NCI-H748 (cell line): Measurements from ENCODE around the gene PELI1.

Experiments used
- DNase-seq: peaks from one replicate; lab custom pipeline; 2025; ENCODE audit not compliant: unreplicated experiment; lab: John Stamatoyannopoulos, UW

The PELI1 gene

GRCh38 chr2:64157792-64158191, 13.6 kb upstream of the PELI1 start:
- DNase-seq: no peak

DNA sequence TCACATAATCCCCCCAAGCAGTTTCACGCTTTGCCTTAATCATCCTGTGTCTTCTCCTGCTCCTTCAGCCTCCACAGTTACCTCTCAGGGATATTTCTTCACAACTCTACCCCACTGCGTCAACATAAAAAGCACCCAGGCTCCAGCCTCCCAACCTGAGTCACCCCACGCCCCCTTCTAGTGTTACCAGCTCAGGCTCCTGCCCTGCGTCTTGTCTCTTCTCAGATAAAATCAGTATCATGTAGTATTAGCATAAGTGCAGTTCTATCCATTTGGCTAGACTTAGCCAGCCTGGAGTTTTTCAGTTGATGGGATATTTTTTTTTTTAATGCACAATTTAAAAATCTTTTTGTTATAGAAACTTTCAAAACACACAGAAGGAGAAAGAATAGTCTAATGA, 9.6 kb upstream of the PELI1 start:
- DNase-seq: no peak

GRCh38 chr2:64151476-64151875, 7.3 kb upstream of the PELI1 start:
- DNase-seq: no peak

GRCh38 chr2:64145714-64146113, 1.5 kb upstream of the PELI1 start:
- no peak for DNase-seq

DNA sequence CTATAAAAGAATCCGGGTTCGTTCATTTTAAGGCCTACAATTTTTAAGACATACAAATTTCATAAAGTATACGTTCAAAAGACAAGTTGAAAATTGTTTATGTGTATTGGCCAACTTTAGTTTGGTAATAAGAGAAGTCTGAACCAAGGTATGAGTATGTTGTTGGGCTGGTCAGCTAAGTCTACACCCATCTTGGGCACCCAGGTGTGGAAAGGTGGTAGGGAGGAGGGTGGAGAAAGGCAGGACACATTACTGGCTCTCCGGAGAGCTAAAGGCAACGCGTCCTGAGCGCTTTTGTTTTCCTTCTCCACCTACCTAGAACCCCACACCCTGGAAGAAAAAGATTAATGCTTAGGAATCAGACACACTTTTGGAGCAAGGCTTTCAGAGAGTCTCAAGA, 899 bp upstream of the PELI1 start:
- no peak for DNase-seq

DNA sequence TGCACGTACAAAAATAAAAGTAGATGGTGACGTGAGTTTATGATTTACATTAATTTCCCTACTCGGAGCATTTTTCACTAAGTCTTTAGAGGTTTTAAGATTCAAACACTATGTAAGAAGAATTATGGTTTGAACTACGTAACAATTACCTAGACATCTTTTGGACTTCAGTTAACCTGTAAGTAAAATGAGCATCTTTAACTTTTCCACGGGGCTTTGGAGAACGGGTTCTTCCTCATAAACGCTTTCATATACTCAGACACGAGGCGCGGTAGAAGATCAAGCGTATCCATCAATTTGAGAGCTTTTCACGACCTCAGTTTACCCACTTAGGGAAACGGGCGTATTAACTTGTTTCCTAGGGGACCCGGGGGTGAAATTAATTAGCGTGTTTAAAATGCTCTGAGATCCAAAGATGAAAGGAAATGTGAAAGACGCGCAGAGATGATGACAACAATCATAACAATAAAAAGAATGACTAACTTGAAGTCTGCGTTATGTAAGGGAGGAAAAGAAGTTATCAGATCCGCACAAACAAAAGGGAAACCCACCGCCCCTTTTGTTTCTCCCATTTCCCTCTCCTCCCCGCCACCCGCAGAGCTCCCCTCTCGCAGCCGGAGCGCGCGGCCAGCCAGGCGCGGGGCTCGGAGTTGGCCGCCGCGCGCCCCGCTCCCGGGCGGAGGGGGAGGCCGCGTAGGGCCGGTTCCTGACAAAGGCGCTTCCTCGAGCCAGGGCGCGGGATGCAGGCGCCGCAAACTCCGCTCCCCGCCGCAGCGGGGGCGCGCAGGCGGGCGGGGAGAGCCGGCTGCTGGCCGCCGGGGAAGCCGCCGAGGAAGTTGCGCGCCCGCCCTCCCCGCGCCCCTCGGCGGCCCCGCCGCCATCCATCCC, 807 bp downstream of the PELI1 start:
- DNase-seq: peak; percentile 64

- DNase-seq: no peak
Observed at GRCh38 chr2:64142741-64143168, 1.5 kb downstream of the PELI1 start.

GRCh38 chr2:64141674-64142405, 2.4 kb downstream of the PELI1 start:
- DNase-seq: no peak

DNA sequence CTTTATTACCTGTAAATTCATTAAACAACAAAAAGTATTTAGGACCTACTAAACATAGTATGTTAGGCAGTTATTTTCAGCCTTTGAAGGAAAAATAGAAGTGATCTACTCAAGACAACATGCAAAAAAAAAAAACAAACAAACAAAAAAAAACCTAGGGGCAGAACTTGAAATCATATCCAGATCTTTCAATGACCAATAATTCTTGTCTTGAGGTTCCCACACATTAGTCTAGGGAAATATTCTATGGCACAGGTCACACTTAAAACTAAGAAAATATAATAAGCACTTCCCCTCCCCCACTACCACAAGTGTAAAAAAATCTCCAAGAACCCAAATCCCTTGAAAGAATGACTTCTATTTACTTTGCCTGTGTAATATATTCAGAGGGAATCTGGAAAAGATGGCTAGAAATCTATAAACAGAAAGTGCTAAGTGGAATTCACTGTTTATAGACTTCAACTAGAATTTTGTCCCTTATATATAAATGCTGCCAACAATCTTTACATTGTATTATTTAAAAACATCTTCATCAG, 3.5 kb downstream of the PELI1 start:
- DNase-seq: no peak

- DNase-seq: no peak
Observed at GRCh38 chr2:64139956-64140355, 4.3 kb downstream of the PELI1 start.

- DNase-seq: no peak
Observed at GRCh38 chr2:64137996-64138395, 6.2 kb downstream of the PELI1 start.

DNA sequence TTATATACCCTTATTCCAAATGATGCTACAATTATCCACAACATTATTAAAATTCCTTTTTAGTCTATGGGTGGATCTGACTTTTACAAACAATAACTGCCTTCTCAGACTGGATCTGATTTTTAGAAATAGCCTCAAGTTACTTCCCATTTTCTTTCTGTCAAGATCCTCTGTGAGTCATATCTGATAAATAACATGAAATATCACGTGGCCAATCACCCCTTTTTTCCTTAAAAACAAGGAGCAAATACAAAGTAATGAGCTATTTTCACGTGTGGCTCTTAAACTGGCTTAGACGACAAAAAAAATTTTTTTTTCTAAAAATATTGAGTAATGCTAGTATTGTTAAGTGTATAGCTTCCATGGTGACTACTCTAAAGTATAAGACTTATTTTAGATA, 6.7 kb downstream of the PELI1 start:
- no peak for DNase-seq

DNA sequence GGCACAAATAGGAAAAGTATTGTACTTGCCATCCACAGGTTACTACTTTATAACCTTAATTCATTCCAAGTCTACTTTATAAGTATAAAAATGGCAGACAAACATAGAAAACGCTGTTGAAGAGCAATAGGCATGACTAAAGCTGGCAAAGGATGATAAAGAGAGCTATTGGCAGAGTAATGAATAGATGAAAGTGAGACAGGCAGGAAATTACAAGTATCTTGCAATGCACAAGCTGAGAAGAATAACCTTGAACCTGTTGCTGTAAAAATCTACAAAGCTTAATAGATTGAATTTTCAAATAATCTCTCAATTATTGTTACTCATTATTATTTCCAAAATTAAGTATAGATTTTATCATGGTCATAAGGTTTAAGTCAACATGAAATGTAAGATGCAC, 8.8 kb downstream of the PELI1 start:
- DNase-seq: no peak

GRCh38 chr2:64134813-64135212, 9.4 kb downstream of the PELI1 start:
- DNase-seq: no peak

DNA sequence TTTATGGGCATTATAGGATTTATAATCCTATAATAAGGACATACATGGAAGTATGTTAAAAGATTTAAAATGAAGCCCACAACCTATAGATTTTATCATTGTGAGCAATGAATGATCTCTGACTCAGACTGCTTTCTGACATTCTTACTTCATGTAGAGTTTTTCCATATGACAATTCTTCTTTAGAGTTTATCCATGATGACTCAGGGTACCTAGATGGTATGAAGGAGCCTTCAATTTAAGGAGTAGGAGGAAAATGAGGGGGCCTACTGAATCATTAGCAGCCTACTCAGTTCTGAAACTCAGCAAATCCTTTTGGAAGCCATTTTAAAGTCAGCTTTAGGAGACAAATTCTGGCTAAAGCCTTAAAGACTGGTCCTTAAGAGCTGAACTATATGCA, 10.4 kb downstream of the PELI1 start:
- DNase-seq: no peak

DNA sequence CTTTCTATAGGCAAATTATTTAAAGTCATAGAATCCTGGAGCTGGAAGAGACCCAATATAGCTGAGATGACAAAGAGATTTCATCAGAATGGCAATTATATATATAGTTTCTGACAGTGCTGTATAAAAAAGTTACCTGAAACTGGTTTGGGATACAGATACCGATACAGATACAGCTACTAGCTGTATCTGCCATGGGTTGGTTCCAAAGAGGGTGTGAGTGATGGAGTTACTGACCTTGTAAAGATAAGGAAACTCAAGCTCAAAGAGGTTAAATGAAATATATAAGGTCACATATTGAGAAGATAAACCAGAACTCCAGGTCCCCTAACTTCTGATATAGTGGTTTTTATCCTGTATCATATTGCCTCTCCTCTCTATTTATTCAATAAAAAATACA, 10.9 kb downstream of the PELI1 start:
- no peak for DNase-seq

DNA sequence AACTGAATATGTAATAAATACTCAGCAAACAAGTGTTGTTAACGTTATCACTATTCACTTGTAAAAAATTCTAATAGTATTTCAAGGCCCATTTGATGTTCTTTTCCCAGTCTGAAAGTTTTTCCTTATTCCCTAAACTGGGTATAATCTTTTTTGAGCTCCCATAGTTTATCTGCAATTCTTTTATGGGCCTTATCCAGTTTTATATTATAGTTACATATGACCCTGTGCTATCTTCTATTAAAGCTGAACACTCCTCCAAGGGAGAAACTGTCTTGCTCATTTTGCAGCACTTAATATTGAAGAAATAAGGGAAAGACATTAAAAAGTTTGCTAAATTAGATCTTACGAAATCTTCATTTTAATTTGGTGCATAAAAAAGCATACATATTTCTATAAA, 13.9 kb downstream of the PELI1 start:
- no peak for DNase-seq

- DNase-seq: no peak
Observed at GRCh38 chr2:64128943-64129391, 15.3 kb downstream of the PELI1 start.

DNA sequence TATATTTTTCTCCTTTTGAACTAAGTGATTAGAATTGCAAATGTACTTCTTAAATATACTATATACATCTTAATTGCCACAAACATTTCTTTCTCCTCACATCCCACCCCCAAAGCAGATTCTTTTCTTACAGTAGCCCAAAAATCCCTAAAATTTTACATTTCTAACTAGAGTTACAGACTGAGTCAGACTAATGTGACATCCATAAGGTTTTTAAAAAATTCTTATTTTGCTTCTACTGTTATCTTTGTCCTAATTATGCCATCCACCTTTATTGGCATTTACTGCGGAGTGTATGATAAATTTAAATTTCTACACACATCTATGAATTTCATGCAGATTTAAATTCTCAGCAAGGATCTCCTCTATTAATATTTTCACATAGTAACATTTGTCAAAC, 15.8 kb downstream of the PELI1 start:
- no peak for DNase-seq

GRCh38 chr2:64127119-64127518, 17.1 kb downstream of the PELI1 start:
- DNase-seq: no peak

DNA sequence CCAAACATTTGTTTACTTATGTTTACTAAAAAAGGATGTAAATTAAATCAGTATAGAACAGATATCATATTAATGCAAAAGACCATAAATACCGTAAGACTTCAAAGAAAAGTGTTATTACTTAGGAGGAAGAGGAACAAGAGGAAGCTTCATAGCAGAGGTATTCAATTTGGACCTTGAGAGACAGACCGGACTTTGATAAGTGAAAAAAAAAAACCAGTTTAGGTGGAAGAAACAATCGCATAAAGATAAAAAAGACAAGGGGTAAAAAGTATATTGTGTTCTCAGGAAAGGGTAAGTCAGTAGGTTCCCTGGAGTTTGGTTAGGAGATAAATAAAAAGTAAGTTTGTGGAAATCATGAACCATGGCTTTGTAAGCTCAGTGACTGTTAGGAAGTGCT, 17.6 kb downstream of the PELI1 start:
- no peak for DNase-seq

DNA sequence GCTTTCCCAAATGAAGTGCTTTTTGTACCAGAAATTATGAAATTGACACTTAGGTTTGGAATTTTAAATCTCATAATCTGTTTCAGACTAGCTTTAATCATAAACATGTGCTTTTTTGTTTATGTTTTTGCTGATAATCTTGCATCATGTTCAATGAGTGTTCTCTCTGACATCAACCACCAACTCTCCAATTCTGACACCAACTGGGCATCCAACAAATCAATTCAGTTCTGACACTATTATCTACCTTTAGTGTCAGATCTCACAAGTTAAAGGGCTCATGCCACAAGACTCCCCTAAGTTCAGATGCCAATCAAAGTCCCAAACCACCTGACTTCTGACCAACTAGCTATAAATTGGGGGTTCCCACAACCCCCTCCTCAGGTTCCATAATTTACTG, 19.6 kb downstream of the PELI1 start:
- DNase-seq: no peak
